Activated naive CD8-positive, alpha-beta T cell (primary cell): ENCODE measurements around the gene FAM210B.

Experiments
- H3K27ac Mint-ChIP-seq: one replicate; pipeline ENCODE4 v1.8.0; 2021; ENCODE audit warnings: mixed read lengths
- H3K27me3 Mint-ChIP-seq: one replicate; pipeline ENCODE4 v1.8.0; 2021; ENCODE audit warnings: mixed read lengths
- H3K36me3 Mint-ChIP-seq: one replicate; pipeline ENCODE4 v1.8.0; 2021; ENCODE audit warnings: mixed read lengths
- H3K4me1 Mint-ChIP-seq: one replicate; pipeline ENCODE4 v1.8.0; 2021; ENCODE audit warnings: low read depth, mixed read lengths
- H3K4me3 Mint-ChIP-seq: one replicate; pipeline ENCODE4 v1.8.0; 2021; ENCODE audit warnings: mild to moderate bottlenecking, mixed read lengths
- H3K9me3 Mint-ChIP-seq: one replicate; pipeline ENCODE4 v1.8.0; 2021; ENCODE audit warnings: low read depth, mixed read lengths

Gene FAM210B

DNA sequence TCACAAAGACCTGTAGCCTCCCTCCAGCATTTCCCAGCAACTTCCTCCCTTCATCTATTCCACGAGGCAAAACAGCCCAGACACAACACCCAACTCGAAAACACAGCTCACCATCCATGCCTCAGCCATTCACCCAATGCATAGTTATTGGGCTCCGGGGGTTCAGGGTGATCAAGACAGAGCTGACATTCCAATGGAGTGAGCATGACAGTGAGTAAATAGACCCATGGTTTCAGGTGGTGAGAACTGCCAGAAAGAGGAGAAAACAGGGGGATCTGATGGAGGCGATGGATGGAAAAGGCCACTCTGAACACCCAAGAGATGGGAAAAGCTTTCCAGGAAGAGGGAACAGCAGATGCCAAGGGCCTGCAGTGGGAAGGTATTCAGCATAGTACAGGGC, 59.1 kb downstream of the FAM210B start:
- H3K4me1 Mint-ChIP-seq, result peaks cover 90% of the 10 kb centered on the region
- no peaks in the 10 kb centered on the region for H3K9me3 Mint-ChIP-seq
- no peaks in the 10 kb centered on the region for H3K27me3 Mint-ChIP-seq
- H3K36me3 Mint-ChIP-seq, result peaks cover 8% of the 10 kb centered on the region
- H3K4me3 Mint-ChIP-seq, result peak overlapping the region; percentile 86
- H3K27ac Mint-ChIP-seq, result peak overlapping the region; percentile 99
